ENCODE data around the gene RNF208.

Gene RNF208

DNA sequence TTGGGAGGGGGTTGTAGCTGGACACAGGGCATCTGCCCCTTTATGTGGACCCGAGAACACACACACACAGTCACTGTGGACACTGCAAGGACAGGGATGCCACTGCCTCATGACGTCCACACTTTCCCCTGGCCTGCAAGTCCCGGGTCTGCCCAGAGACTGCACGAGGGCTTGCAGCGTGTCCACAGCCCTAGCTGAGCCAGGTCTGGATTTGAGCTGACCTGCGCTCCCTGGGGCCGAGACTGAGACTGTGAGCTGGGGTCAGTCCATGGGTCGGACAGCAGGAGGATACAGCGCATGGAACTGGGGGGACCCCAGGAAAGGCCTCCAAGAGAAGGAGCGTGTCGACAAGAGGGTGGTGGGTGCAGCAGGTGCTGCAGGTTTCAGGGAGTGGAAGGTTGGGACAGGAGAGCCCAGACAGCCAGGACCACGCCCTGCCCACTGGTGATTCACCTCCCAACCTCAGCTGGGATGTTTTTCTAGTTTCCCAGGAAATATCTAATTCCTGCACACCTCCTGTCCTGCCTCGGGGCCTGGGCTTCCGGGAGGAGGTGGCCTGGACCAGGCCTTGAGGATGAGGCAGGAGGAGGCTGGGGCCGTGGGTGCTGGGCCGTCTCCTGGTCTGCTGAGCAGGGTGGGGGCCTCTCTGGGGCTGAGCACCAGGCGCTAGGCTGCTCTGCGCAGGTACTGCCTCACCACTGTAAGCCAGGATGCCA lies 4.5 kb upstream of the RNF208 start:
- no peak for DNase-seq

DNA sequence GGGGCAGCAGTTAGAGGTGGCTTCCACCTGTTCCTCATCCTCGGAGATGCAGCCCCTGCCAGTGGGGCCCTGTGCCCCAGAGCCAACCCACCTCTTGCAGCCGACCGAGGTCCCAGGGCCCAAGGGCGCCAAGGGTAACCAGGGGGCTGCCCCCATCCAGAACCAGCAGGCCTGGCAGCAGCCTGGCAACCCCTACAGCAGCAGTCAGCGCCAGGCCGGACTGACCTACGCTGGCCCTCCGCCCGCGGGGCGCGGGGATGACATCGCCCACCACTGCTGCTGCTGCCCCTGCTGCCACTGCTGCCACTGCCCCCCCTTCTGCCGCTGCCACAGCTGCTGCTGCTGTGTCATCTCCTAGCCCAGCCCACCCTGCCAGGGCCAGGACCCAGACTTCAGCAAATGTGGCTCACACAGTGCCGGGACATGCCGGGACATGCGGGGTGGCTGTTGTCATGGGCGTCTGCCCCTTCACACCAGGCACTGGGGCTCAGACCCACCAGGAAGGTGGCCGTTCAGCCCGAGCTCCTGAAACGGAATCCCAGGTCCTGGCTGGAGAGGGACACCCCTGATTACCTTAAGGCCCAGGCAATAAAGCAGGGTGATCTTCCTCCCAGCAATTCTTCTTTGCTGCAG lies 3.8 kb upstream of the RNF208 start:
- DNase-seq, result no peak

DNA sequence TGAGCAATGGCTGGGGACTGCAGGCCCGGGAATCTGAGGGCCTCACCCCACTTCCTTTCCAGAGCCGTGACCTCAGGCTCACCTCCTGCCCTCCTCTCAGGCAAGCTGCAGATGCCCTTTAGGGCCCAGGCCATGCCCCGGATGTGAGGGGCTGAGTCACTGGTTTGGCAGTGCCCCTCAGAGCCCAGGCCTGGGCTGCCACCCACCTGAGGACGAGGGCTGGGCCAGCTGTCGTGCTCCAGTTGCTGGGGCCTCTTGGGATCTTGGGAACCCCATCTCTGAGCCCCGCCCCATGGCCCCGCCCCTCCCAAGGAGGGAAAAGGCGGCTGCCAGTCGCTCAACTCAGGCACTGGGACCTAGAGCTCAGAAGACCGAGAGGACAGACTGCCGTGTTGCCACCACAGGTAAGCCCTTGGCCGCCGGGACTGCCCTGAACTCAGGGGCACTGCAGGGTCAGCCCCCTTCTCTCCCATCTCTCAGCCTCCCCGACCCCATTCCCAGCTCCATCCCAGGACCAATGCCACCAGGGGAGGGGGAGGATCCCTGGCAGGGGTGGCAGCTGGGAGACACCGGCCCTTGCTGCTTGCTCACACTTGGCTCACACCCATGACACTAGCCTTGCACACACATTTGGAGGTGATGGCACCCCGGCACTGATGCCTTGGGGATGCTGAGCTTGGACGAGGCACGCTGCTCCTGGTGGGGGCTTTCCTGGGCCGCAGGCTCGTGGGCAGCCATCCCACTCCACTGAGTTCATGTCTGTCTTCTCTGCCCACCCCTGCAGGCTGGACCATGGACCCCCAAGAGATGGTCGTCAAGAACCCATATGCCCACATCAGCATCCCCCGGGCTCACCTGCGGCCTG lies 3.0 kb upstream of the RNF208 start, which contains the start of gene CYSRT1:
TSS of gene CYSRT1 (plus strand) at position 345 of the 865 bp plus-strand sequence. CDS start at position 793, 448 bp downstream.
- no peak for DNase-seq

DNA sequence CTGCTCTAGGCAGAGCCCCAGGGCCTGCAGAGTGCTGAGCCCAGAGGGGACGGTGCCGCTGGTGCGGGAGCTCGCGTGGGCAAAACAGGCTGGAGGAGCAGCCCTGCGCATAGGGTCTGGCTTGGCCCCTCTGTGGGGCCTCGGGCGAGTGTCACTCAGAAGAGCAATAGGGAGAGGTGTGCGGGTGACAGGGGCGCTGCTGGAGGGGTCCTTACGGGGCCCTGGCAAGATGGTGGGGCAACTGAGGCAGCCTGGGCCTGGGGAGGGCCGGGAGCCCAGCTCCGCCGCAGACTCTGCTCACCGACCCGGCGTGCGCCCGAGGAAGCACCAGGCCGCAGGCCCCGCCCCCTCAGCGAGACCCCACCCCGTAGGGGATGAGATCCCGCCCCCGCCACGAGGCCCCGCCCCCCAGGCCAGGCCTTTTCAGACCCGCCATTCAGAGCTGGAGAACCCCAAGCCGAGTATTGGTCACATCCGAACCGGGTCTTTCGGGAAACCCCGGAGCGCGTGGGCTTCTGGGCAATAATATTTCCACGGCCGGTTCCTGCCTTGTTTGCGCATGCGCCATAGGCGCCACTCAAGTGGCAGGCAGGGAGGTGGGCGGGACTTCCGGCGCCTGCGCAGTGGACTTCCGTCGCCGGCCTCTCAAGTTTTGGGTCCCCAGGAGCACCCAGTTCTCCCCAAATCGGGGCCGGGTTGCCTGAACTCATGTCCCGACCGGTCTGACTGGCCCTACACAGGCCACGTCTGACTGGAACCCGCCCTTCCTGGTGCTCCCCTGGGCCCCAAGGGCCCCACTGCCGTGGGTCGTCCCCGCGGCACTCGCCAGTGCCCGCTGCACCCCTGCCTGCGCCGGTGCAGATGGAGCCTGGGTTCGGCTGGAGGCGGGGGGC lies 1.3 kb upstream of the RNF208 start:
- DNase-seq, result peak; percentile 99

GRCh38 chr9:137221506-137222111 lies 431 bp downstream of the RNF208 start:
- peak; percentile 40 for DNase-seq

GRCh38 chr9:137221095-137221505 lies 940 bp downstream of the RNF208 start:
- DNase-seq, result no peak

GRCh38 chr9:137220317-137221094 lies 1.5 kb downstream of the RNF208 start:
- DNase-seq, result no peak

- DNase-seq, result no peak
Measured at GRCh38 chr9:137219757-137220316, 2.2 kb downstream of the RNF208 start.

DNA sequence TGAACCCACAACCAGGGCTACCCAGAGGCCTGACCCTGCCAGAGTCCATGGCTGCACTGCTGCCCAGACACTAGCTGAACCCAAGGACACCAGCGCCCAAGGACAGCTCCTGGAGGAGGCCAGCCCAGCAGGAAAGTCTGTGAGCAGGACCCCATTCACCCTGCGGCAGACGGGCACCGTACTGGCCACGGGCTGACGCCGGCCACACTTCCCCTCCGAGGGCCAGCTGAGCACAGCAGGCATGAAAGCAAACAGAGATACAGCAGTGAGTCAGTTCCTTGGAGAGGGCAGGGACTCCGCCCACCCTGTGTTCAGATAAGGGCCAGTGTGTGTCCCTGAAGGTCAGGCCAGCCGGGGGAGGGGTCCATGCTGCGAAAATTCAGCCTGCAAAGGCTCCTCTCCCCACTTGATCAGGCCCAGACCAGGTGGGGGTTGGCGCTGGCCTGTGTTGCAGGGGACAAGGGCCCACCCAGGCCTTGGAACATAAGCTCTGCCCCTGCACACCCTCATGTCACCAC lies 3.2 kb downstream of the RNF208 start:
- no peak for DNase-seq

DNA sequence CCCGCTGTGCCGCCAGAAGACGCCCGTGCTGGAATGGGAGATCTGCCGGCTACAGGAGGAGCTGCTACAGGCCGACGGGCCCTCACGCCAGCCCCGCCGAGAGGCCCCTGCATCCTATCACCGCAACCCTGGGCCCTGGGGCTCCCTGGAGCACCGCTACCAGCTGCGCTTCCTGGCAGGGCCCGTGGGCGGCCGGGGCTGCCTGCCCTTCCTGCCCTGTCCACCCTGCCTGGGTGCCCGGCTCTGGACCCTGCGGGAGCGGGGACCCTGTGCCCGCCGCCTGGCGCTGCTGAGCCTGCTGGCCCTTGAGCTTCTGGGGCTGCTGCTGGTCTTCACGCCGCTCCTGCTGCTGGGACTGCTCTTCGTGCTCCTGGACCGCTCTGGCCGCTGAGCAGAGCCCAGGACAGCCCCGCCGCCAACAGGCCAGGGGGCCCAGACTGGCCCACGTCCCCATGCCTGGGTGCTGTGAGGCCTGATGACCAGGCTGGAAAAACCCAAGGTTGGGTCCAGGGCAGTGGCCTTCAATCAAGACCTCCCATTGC lies 3.8 kb downstream of the RNF208 start:
- no peak for DNase-seq

- no peak for DNase-seq
Measured at GRCh38 chr9:137217276-137218211, 4.5 kb downstream of the RNF208 start.

DNA sequence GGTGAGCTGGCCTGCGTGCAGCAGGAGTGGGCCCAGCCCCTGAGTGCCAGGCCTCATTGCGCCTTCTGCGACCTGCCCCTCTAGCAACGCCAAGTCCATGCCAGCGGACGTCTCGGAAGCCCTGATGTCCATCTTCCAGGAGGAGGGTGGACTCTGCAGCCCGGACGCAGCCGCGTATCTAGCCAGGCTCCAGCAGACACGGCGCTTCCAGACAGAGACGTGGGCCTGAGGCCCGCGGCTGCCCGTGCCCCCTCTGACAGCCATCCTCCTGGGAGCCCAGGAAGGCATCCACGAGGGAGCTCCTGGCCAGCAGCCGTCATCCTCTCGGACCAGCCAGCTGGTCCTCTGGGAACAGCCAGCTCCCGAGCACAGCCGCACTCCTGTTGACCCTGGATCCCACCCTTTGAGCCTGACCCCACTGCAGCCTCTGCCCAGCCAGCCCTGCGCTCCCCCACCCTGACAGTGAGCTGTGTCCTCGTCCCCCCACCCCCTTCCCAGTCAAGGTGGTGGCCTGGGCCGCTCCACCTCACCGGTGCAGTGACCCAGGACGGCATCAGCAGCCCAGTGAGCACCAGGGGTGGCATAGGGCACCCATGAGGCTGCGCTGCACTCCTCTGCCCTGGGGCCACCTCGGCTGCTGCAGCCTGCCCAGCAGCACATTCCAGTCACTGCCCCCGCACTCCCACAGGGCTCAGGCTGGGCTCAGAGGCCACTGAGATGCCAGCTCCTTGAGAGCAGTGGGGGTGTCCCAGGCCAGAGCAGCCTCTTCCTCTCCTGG lies 5.7 kb downstream of the RNF208 start:
- no peak for DNase-seq

GRCh38 chr9:137215196-137215986 lies 6.6 kb downstream of the RNF208 start:
- no peak for DNase-seq

GRCh38 chr9:137214620-137215019 lies 7.4 kb downstream of the RNF208 start:
- DNase-seq, result no peak

- no peak for DNase-seq
Measured at GRCh38 chr9:137213160-137214060, 8.6 kb downstream of the RNF208 start.

- DNase-seq, result no peak
Measured at GRCh38 chr9:137212520-137212919, 9.5 kb downstream of the RNF208 start.

Data from eye (tissue), 1 donor.